RWPE2 (cell line): Measurements from ENCODE around the gene HOXB6.
A peak's percentile ranks its signal among the peaks of the same experiment; 100 is the strongest.

Source experiments
- ATAC-seq: fragments of 200-7000 bp; cut with Tn5 transposase; 3 replicates; pipeline ENCODE4 v1.9.1; 2021; ENCODE audit warnings: low read depth
- DNase-seq: peaks from one replicate; pipeline ENCODE4 v3.0.0-alpha.2; 2020; ENCODE audit warnings: low spot score
- H3K27ac ChIP-seq: fragments of 450-650 bp; 2 replicates; pipeline ENCODE4 v1.5.1; 2017; ENCODE audit warnings: mild to moderate bottlenecking; ENCODE audit not compliant: poor library complexity, severe bottlenecking
- H3K27me3 ChIP-seq: fragments of 250-450 bp; sonication (Bioruptor Pico); 2 replicates; pipeline ENCODE4 v1.5.1; 2021; ENCODE audit warnings: mild to moderate bottlenecking, moderate library complexity; ENCODE audit not compliant: insufficient read depth, poor library complexity, severe bottlenecking
- H3K36me3 ChIP-seq: fragments of 250-450 bp; sonication (Bioruptor Pico); 2 replicates; pipeline ENCODE4 v1.5.1; 2020; ENCODE audit warnings: low read depth, mild to moderate bottlenecking, moderate library complexity
- H3K4me1 ChIP-seq: fragments of 250-450 bp; sonication (Bioruptor Pico); 2 replicates; pipeline ENCODE4 v1.5.1; 2021; ENCODE audit warnings: mild to moderate bottlenecking, moderate library complexity; ENCODE audit not compliant: insufficient read depth, poor library complexity, severe bottlenecking
- H3K4me3 ChIP-seq: fragments of 250-450 bp; sonication (Bioruptor Pico); 2 replicates; pipeline ENCODE4 v1.5.1; 2021; ENCODE audit warnings: mild to moderate bottlenecking, moderate library complexity; ENCODE audit not compliant: severe bottlenecking
- H3K9me3 ChIP-seq: fragments of 250-450 bp; sonication (Bioruptor Pico); 2 replicates; pipeline ENCODE4 v1.5.1; 2021; ENCODE audit warnings: mild to moderate bottlenecking, moderate library complexity; ENCODE audit not compliant: severe bottlenecking
- TF ChIP-seq, protein P1 (sequence below): fragments of 450-650 bp; IDR thresholded peaks from one replicate; pipeline ENCODE4 v1.5.1; 2017; ENCODE audit warnings: mild to moderate bottlenecking, moderate library complexity; ENCODE audit not compliant: poor library complexity, severe bottlenecking

Gene HOXB6

GRCh38 chr17:48554412-48555257 lies 50.2 kb downstream of the HOXB6 start:
- no peak for DNase-seq
- peak; percentile 37 for ATAC-seq
- Histone ChIP-seq H3K27me3 (no peaks in the 10 kb centered on the region), H3K9me3 (no peaks in the 10 kb centered on the region), H3K36me3 (peaks cover 11% of the 10 kb centered on the region; the same call in 1 of the 2 replicates), H3K4me3 (peak overlapping the region; percentile 31), H3K27ac (peak overlapping the region; percentile 36), H3K4me1 (peaks cover 15% of the 10 kb centered on the region)
- TF ChIP-seq, protein P1, sequence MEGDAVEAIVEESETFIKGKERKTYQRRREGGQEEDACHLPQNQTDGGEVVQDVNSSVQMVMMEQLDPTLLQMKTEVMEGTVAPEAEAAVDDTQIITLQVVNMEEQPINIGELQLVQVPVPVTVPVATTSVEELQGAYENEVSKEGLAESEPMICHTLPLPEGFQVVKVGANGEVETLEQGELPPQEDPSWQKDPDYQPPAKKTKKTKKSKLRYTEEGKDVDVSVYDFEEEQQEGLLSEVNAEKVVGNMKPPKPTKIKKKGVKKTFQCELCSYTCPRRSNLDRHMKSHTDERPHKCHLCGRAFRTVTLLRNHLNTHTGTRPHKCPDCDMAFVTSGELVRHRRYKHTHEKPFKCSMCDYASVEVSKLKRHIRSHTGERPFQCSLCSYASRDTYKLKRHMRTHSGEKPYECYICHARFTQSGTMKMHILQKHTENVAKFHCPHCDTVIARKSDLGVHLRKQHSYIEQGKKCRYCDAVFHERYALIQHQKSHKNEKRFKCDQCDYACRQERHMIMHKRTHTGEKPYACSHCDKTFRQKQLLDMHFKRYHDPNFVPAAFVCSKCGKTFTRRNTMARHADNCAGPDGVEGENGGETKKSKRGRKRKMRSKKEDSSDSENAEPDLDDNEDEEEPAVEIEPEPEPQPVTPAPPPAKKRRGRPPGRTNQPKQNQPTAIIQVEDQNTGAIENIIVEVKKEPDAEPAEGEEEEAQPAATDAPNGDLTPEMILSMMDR = no peak

- no peaks in the 10 kb centered on the region for H3K27me3 ChIP-seq
- H3K4me1 ChIP-seq = peaks cover 15% of the 10 kb centered on the region
- peak overlapping the region; percentile 36 for H3K27ac ChIP-seq
- ATAC-seq = no peak
- no peaks in the 10 kb centered on the region for H3K9me3 ChIP-seq
- no peak for DNase-seq
- H3K4me3 ChIP-seq = peak overlapping the region; percentile 31
- TF ChIP-seq, protein P1 = no peak
- H3K36me3 ChIP-seq = peaks cover 15% of the 10 kb centered on the region
Measured at GRCh38 chr17:48553826-48554225, 51.0 kb downstream of the HOXB6 start.

DNA sequence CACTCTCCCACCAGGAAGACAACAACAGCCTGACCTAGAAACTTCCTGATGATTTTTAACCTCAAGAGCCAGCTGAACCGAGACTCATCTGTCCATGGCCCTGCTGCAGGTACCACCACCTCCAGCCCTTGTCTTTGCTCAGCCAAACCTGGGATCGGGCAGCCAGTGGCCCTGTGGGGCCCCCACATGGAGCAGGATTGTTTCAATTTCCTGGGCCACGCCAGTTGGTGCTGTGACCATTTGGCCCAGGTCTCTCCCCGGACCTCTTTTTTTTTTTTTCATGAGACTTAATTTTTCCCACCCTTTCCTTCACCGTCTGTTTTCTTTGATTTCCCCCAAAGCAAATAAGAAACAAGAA lies 51.6 kb downstream of the HOXB6 start:
- H3K4me3 ChIP-seq = no peak overlapping the region
- no peak for ATAC-seq
- no peak for DNase-seq
- H3K9me3 ChIP-seq = no peaks in the 10 kb centered on the region
- peaks cover 19% of the 10 kb centered on the region for H3K36me3 ChIP-seq
- TF ChIP-seq, protein P1 = no peak
- H3K27me3 ChIP-seq = no peaks in the 10 kb centered on the region
- no peak overlapping the region for H3K27ac ChIP-seq
- H3K4me1 ChIP-seq = peaks cover 15% of the 10 kb centered on the region

- ATAC-seq = no peak
- H3K27ac ChIP-seq = no peak overlapping the region
- no peaks in the 10 kb centered on the region for H3K27me3 ChIP-seq
- H3K4me3 ChIP-seq = no peak overlapping the region
- peaks cover 15% of the 10 kb centered on the region for H3K4me1 ChIP-seq
- H3K9me3 ChIP-seq = no peaks in the 10 kb centered on the region
- no peak for DNase-seq
- TF ChIP-seq, protein P1 = no peak
- H3K36me3 ChIP-seq = peaks cover 19% of the 10 kb centered on the region
Measured at GRCh38 chr17:48552466-48553189, 52.2 kb downstream of the HOXB6 start.
